K562 (cell line): ENCODE data around the gene JHY. TPM values are rescaled to one million over a fixed set of nuclear protein-coding genes. Genes with fewer than 3 reads are reported as not detected.

ENCODE experiments used
- ATAC-seq: fragments of 200-7000 bp; cut with Tn5 transposase; 3 replicates; pipeline ENCODE4 v1.9.1; 2020; ENCODE audit warnings: moderate library complexity
- BruUV-seq: library from RNA; stranded (reverse); fragments of 400-500 nt; replicated peaks from 2 replicates; lab custom pipeline; 2021; lab: Mats Ljungman, UMichigan
- CTCF ChIA-PET: fragments of 300-600 bp; formaldehyde crosslinking; extraction: SDS; loops from one replicate; lab custom pipeline; 2021; ENCODE audit warnings: low intra/inter-chr PET ratio; lab: Yijun Ruan, JAX
- POLR2A ChIA-PET: fragments of 300-600, 350-650 bp; sonication (Branson Sonifier 250); formaldehyde crosslinking; extraction: SDS; loops from one replicate; lab custom pipeline; 2021; ENCODE audit warnings: antibody characterized with exemption, inconsistent platforms; lab: Yijun Ruan, JAX
- DNase-seq, 4 experiments: peaks; one replicate each; pipeline versions ENCODE4 v3.0.0 to v3.0.0-alpha.2; 2011 to 2018; ENCODE audit warnings: low spot score in 3 of 4, mixed read lengths in 3 of 4; ENCODE audit errors: extremely low read depth in 1 of 4
- FAIRE-seq: peaks from 2 replicates; lab custom pipeline; 2011; peaks lifted over from hg19 to GRCh38; lab: Jason Lieb, UNC
- H2AFZ ChIP-seq: 2 replicates; pipeline ENCODE4 v1.6.0; 2011; ENCODE audit warnings: low read depth, low read length, control low read depth, inconsistent platforms
- H3K27ac ChIP-seq: fragments of 200-600 bp; 3 replicates; pipeline ENCODE4 v1.8.0; 2011; ENCODE audit warnings: low read depth, mild to moderate bottlenecking, control low read depth, inconsistent platforms, low read length, moderate library complexity, mixed read lengths; ENCODE audit errors: extremely low read depth
- H3K27me3 ChIP-seq, 2 experiments: fragments of 300-600 bp in 1 of 2; 2 replicates in 1 of 2; 3 replicates in 1 of 2; pipeline versions ENCODE4 v1.6.0 to v1.8.0; 2011; ENCODE audit warnings: inconsistent platforms in 2 of 2, low read length in 2 of 2, mild to moderate bottlenecking in 1 of 2, mixed read lengths in 1 of 2, moderate library complexity in 1 of 2; ENCODE audit not compliant: control insufficient read depth in 2 of 2, insufficient read depth in 2 of 2
- H3K36me3 ChIP-seq: fragments of 300-600 bp; 3 replicates; pipeline ENCODE4 v1.8.0; 2011; ENCODE audit warnings: mild to moderate bottlenecking, low read length, inconsistent platforms; ENCODE audit not compliant: control insufficient read depth, insufficient read depth
- H3K4me1 ChIP-seq, 2 experiments: fragments of 200-600 bp in 1 of 2; replicated peaks in 1 of 2; 2 replicates in 1 of 2; 3 replicates in 1 of 2; pipeline versions ENCODE4 v1.5.1 to v1.8.0; 2011; ENCODE audit warnings: inconsistent platforms in 2 of 2, low read length in 2 of 2, mild to moderate bottlenecking in 1 of 2, mixed read lengths in 1 of 2, moderate library complexity in 1 of 2; ENCODE audit not compliant: control insufficient read depth in 2 of 2, insufficient read depth in 2 of 2
- H3K4me2 ChIP-seq: 2 replicates; pipeline ENCODE4 v1.6.1; 2011; ENCODE audit warnings: low read length, control low read depth, inconsistent platforms, mixed read lengths; ENCODE audit not compliant: insufficient read depth
- H3K4me3 ChIP-seq: fragments of 200-600 bp; sonication (generic), shearing (Covaris generic); 2 replicates; pipeline ENCODE4 v1.5.1; 2016; ENCODE audit warnings: control low read depth, inconsistent platforms
- H3K79me2 ChIP-seq: fragments of 200-600 bp; 3 replicates; pipeline ENCODE4 v1.8.0; 2011; ENCODE audit warnings: low read length, inconsistent platforms; ENCODE audit not compliant: control insufficient read depth, insufficient read depth
- H3K9ac ChIP-seq, 2 experiments: 2 replicates each; pipeline versions ENCODE4 v1.6.0 to v1.6.1; 2011; ENCODE audit warnings: low read depth in 2 of 2, low read length in 2 of 2, control low read depth in 1 of 2, inconsistent platforms in 1 of 2, mild to moderate bottlenecking in 1 of 2, mixed read lengths in 1 of 2; ENCODE audit not compliant: insufficient read depth in 1 of 2
- H3K9me1 ChIP-seq: one replicate; pipeline ENCODE4 v1.6.0; 2011; ENCODE audit warnings: inconsistent platforms, mild to moderate bottlenecking, low read length, moderate library complexity; ENCODE audit not compliant: control insufficient read depth, insufficient read depth
- H3K9me3 ChIP-seq: replicated peaks from 2 replicates; pipeline ENCODE4 v1.5.1; 2011; ENCODE audit warnings: low read depth, low read length, inconsistent platforms; ENCODE audit not compliant: control insufficient read depth, insufficient read depth
- H4K20me1 ChIP-seq: replicated peaks from 2 replicates; pipeline ENCODE4 v1.6.1; 2011; ENCODE audit warnings: low read length, inconsistent platforms, mixed read lengths; ENCODE audit not compliant: control insufficient read depth, insufficient read depth
- CAMTA2 ChIP-seq: fragments of 250-450 bp; sonication (Bioruptor Pico); conservative IDR thresholded peaks from 2 replicates; pipeline ENCODE4 v1.5.1; 2022
- FOXM1 ChIP-seq, 2 experiments: fragments of 450-650 bp in 1 of 2; sonication (generic) in 1 of 2; formaldehyde crosslinking in 1 of 2; IDR thresholded peaks; 2 replicates each; pipeline versions ENCODE4 v1.6.1 to v1.9.0; 2017 to 2022; ENCODE audit warnings: low read depth in 2 of 2, mild to moderate bottlenecking in 2 of 2, missing genetic modification reagents in 1 of 2, moderate library complexity in 1 of 2
- PRPF4 ChIP-seq: fragments of 200-400 bp; formaldehyde crosslinking; IDR thresholded peaks from one replicate; pipeline ENCODE4 v1.6.1; 2017; ENCODE audit warnings: low read length, low read depth, mild to moderate bottlenecking; ENCODE audit not compliant: insufficient read depth, poor library complexity, severe bottlenecking
- RB1 ChIP-seq: fragments of 450-650 bp; IDR thresholded peaks from 2 replicates; pipeline ENCODE4 v1.6.1; 2017; ENCODE audit warnings: low read depth, mild to moderate bottlenecking
- SMC3 ChIP-seq: conservative IDR thresholded peaks from 2 replicates; pipeline ENCODE4 v1.6.1; 2011; ENCODE audit warnings: low read depth, low read length, improper control_type of control experiment; ENCODE audit not compliant: insufficient read depth
- SREBF2 ChIP-seq: sonication (generic); formaldehyde crosslinking; IDR thresholded peaks from 2 replicates; pipeline ENCODE4 v1.4.0; 2020; ENCODE audit warnings: mild to moderate bottlenecking, missing genetic modification reagents
- WGBS: fragments of 100-300 bp; shearing (Covaris generic); methylation state at CpG from one replicate; pipeline ENCODE4 v1.1.6; 2016; ENCODE audit warnings: low coverage, mixed read lengths; ENCODE audit not compliant: insufficient coverage; ENCODE audit errors: missing lambda C conversion rate; 5-methylcytosine and 5-hydroxymethylcytosine counted together
- in situ Hi-C: fragments of 300-500 bp; cut with MboI; formaldehyde crosslinking; loops from 4 replicates; pipeline ENCODE4 v1.15.0; 2018; ENCODE audit warnings: inconsistent platforms, mixed read lengths
- intact Hi-C: fragments of 100-400 bp; cut with micrococcal nuclease; formaldehyde crosslinking; loops from 2 replicates; pipeline ENCODE4 v1.14.2; 2022
- polyA plus RNA-seq, 8 experiments: library from polyadenylated mRNA; depleted of rRNA in 4 of 8; stranded (reverse) in 5 of 8; unstranded in 3 of 8; fragments of >200 nt; fragmentation: Nextera tagmentation in 2 of 8; fragmentation: Illumina TruSeq in 1 of 8; extraction: Ambion mirVana in 2 of 8; extraction: Trizol in 1 of 8; gene quantifications; 2 replicates each; pipeline versions ENCODE4 v1.2.1 to v1.2.3, GENCODE V29; 2011 to 2014; ENCODE audit warnings: inconsistent platforms in 1 of 8, missing spikeins in 1 of 8
- total RNA-seq, 7 experiments: library from RNA; depleted of rRNA in 6 of 7; stranded (reverse); fragments of >200 nt in 6 of 7; fragmentation: Illumina TruSeq in 2 of 7; extraction: Trizol in 2 of 7; gene quantifications; 2 replicates each; pipeline versions ENCODE4 v1.2.1 to v1.2.3, GENCODE V29; 2011 to 2021; ENCODE audit warnings: low replicate concordance in 1 of 7
- TF ChIP-seq, protein P1 (sequence below): fragments of 450-650 bp; formaldehyde crosslinking; IDR thresholded peaks from 2 replicates; pipeline ENCODE4 v1.4.0; 2020; ENCODE audit warnings: mild to moderate bottlenecking, moderate library complexity
- TF ChIP-seq, protein P2 (sequence below): fragments of 450-650 bp; formaldehyde crosslinking; IDR thresholded peaks from 2 replicates; pipeline ENCODE4 v1.4.0; 2020; ENCODE audit warnings: mild to moderate bottlenecking, moderate library complexity
- TF ChIP-seq, protein P3 (sequence below), 2 experiments: fragments of 450-650 bp; formaldehyde crosslinking in 1 of 2; IDR thresholded peaks; 2 replicates each; pipeline versions ENCODE4 v1.4.0 to v1.6.1; 2014 to 2020; ENCODE audit warnings: mild to moderate bottlenecking in 2 of 2, borderline replicate concordance in 1 of 2, low read depth in 1 of 2

Gene JHY
- total and polyA plus RNA-seq, 9 of the 15 experiments (the other 6 are each of a cell fraction or from before 2014, with no cell fraction given) = not detected

DNA sequence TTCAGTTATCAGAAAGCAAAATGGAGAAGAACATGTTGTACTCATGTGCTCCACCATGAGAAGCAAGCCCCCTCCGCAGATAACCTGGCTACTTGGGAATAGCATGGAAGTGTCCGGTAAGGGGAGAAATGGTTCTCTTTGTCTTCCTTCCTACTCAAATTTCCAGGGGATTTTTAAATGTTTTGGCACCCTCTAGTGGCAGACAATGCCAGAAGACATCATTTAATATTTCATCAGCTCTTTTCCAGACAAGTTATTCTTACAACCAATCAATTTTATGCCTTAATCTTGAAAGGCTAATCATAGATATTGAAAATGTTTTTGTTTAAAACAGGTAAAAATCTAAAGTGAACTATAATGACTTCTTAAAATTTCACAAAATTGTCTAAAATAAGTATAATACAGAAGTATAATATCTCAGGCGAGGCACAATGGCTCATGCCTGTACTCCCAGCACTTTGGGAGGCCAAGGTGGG is 28.6 kb upstream of the JHY start:
- no peaks in the 10 kb centered on the region; a peak in 1 of 5 replicates for H3K4me1 ChIP-seq
- TF ChIP-seq CAMTA2 (CRISPR knock-in tag) (no peak), SREBF2 (CRISPR knock-in tag) (no peak), PRPF4 (no peak), SMC3 (0 out of 2 replicates have a peak, but pooled peaks have one; percentile 17), FOXM1 (IDR thresholded peaks at IDR 0.05; ENCODE audit: low read depth) (no peak), FOXM1 (CRISPR knock-in tag; IDR thresholded peaks at IDR 0.05; ENCODE audit: low read depth) (no peak), RB1 (0 out of 2 replicates have a peak, but pooled peaks have one; percentile 18)
- TF ChIP-seq, protein P1, sequence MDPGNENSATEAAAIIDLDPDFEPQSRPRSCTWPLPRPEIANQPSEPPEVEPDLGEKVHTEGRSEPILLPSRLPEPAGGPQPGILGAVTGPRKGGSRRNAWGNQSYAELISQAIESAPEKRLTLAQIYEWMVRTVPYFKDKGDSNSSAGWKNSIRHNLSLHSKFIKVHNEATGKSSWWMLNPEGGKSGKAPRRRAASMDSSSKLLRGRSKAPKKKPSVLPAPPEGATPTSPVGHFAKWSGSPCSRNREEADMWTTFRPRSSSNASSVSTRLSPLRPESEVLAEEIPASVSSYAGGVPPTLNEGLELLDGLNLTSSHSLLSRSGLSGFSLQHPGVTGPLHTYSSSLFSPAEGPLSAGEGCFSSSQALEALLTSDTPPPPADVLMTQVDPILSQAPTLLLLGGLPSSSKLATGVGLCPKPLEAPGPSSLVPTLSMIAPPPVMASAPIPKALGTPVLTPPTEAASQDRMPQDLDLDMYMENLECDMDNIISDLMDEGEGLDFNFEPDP (CRISPR knock-in tag) = no peak
- TF ChIP-seq, protein P2, sequence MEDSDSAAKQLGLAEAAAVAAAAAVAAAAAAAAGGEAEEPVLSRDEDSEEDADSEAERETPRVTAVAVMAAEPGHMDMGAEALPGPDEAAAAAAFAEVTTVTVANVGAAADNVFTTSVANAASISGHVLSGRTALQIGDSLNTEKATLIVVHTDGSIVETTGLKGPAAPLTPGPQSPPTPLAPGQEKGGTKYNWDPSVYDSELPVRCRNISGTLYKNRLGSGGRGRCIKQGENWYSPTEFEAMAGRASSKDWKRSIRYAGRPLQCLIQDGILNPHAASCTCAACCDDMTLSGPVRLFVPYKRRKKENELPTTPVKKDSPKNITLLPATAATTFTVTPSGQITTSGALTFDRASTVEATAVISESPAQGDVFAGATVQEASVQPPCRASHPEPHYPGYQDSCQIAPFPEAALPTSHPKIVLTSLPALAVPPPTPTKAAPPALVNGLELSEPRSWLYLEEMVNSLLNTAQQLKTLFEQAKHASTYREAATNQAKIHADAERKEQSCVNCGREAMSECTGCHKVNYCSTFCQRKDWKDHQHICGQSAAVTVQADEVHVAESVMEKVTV (CRISPR knock-in tag) = peak; percentile 32; the same call in 1 of the 2 replicates
- TF ChIP-seq, protein P3, sequence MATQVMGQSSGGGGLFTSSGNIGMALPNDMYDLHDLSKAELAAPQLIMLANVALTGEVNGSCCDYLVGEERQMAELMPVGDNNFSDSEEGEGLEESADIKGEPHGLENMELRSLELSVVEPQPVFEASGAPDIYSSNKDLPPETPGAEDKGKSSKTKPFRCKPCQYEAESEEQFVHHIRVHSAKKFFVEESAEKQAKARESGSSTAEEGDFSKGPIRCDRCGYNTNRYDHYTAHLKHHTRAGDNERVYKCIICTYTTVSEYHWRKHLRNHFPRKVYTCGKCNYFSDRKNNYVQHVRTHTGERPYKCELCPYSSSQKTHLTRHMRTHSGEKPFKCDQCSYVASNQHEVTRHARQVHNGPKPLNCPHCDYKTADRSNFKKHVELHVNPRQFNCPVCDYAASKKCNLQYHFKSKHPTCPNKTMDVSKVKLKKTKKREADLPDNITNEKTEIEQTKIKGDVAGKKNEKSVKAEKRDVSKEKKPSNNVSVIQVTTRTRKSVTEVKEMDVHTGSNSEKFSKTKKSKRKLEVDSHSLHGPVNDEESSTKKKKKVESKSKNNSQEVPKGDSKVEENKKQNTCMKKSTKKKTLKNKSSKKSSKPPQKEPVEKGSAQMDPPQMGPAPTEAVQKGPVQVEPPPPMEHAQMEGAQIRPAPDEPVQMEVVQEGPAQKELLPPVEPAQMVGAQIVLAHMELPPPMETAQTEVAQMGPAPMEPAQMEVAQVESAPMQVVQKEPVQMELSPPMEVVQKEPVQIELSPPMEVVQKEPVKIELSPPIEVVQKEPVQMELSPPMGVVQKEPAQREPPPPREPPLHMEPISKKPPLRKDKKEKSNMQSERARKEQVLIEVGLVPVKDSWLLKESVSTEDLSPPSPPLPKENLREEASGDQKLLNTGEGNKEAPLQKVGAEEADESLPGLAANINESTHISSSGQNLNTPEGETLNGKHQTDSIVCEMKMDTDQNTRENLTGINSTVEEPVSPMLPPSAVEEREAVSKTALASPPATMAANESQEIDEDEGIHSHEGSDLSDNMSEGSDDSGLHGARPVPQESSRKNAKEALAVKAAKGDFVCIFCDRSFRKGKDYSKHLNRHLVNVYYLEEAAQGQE (IDR thresholded peaks at IDR 0.05; ENCODE audit: borderline replicate concordance) = peak; percentile 35; the same call in 1 of the 2 replicates
- TF ChIP-seq, protein P3 (CRISPR knock-in tag; IDR thresholded peaks at IDR 0.05; ENCODE audit: low read depth) = no peak

More for the DNA sequence above, 28.6 kb upstream of the JHY start:
- peak; percentile 80 for ATAC-seq
- Histone ChIP-seq H2AFZ (no peak overlapping the region), H3K4me3 (no peak overlapping the region), H3K27me3 (no peaks in the 10 kb centered on the region; a peak in 2 of 5 replicates), H3K36me3 (no peaks in the 10 kb centered on the region), H4K20me1 (no peaks in the 10 kb centered on the region; the same call in 1 of the 2 replicates), H3K79me2 (no peaks in the 10 kb centered on the region), H3K27ac (no peak overlapping the region), H3K9me1 (no peaks in the 10 kb centered on the region), H3K9me3 (no peaks in the 10 kb centered on the region), H3K9ac (no peak overlapping the region), H3K4me2 (no peak overlapping the region)
- DNase-seq = peak; percentile 36 to 69 (median 46)
- intact Hi-C loops (loop anchor here (1.0 to 5.0 kb wide), 3 partner anchors 57 to 274 kb away; no protein-coding TSS in a partner anchor), in situ Hi-C loops (no loop called here)
- ChIA-PET POLR2A (interaction anchor here (1.1 to 1.2 kb wide), 2 partner anchors 10 to 208 kb away, joined by 3 read pairs; partner anchors contain the start of gene HSPA8), CTCF (interaction anchor here (0.5 to 1.9 kb wide), 5 partner anchors 142 to 273 kb away, joined by 3 to 11 read pairs (median 4); no protein-coding TSS in a partner anchor)
- peak; percentile 77 for FAIRE-seq
- BruUV-seq = no TSS peak
- 8% methylated on average over 3 of the region's 3 CpGs for WGBS
